ENCODE results near the gene SGCA. TPM values are rescaled to one million over a fixed set of nuclear protein-coding genes. Genes with fewer than 3 reads are reported as not detected.

The SGCA gene
- total and polyA plus RNA-seq, 2 of the 13 experiments (the other 11 are each of a cell fraction or from before 2014, with no cell fraction given), result not detected

GRCh38 chr17:50117202-50118051 lies 48.4 kb upstream of the SGCA start (continued):
- TF ChIP-seq ARID5B (CRISPR knock-in tag; IDR thresholded peaks at IDR 0.05) (peak; percentile 24; the same call in 1 of the 2 replicates), PREB (CRISPR knock-in tag; IDR thresholded peaks at IDR 0.05) (no peak), ZNF549 (CRISPR knock-in tag; IDR thresholded peaks at IDR 0.05) (no peak), ZNF281 (CRISPR knock-in tag; IDR thresholded peaks at IDR 0.05; ENCODE audit: borderline replicate concordance) (peak; percentile 77; the same call in 1 of the 2 replicates), ZNF790 (CRISPR knock-in tag; IDR thresholded peaks at IDR 0.05; ENCODE audit: borderline replicate concordance) (no peak), HOXA5 (CRISPR knock-in tag; IDR thresholded peaks at IDR 0.05) (no peak), TBX2 (CRISPR knock-in tag; IDR thresholded peaks at IDR 0.05; ENCODE audit: borderline replicate concordance) (peak; percentile 65; the same call in 1 of the 2 replicates), STAG1 (CRISPR knock-in tag; IDR thresholded peaks at IDR 0.05) (peak; percentile 56), TRAFD1 (CRISPR knock-in tag; IDR thresholded peaks at IDR 0.05; ENCODE audit: borderline replicate concordance) (no peak), SNAI1 (CRISPR knock-in tag; IDR thresholded peaks at IDR 0.05; ENCODE audit: borderline replicate concordance) (no peak), MAF1 (CRISPR knock-in tag; IDR thresholded peaks at IDR 0.05; ENCODE audit: borderline replicate concordance) (no peak), DRAP1 (CRISPR knock-in tag; IDR thresholded peaks at IDR 0.05) (no peak), THYN1 (CRISPR knock-in tag; IDR thresholded peaks at IDR 0.05; ENCODE audit: borderline replicate concordance, low read depth) (no peak), YEATS4 (CRISPR knock-in tag; IDR thresholded peaks at IDR 0.05; ENCODE audit: borderline replicate concordance) (peak; percentile 26; the same call in 1 of the 2 replicates), AHR (CRISPR knock-in tag; IDR thresholded peaks at IDR 0.05) (no peak), ZNF468 (CRISPR knock-in tag; IDR thresholded peaks at IDR 0.05) (no peak)
